Activated T-helper 1 cell treated with anti-CD3 and anti-CD28 coated beads, Interleukin-12 subunit alpha, Interleukin-12 subunit beta, Interleukin-2, Interleukin-4 antibody, amounts not matched to agents 30 ng/mL and 10 ng/mL and 1 ng/mL, durations not matched to agents 14 hours and 24 hours and 36 hours (primary cell): ENCODE data around the gene LRP6. TPM values are rescaled to one million over a fixed set of nuclear protein-coding genes. Genes with fewer than 3 reads are reported as not detected.

ENCODE experiments used
- DNase-seq: peaks from one replicate; pipeline ENCODE4 v3.0.0; 2021; ENCODE audit warnings: low spot score
- H3K27ac Mint-ChIP-seq: one replicate; pipeline ENCODE4 v1.8.0; 2021; ENCODE audit warnings: mild to moderate bottlenecking, mixed read lengths
- H3K27me3 Mint-ChIP-seq: one replicate; pipeline ENCODE4 v1.8.0; 2022; ENCODE audit warnings: mild to moderate bottlenecking, moderate library complexity, mixed read lengths; ENCODE audit not compliant: insufficient read depth
- H3K36me3 Mint-ChIP-seq: one replicate; pipeline ENCODE4 v1.8.0; 2021; ENCODE audit warnings: low read depth, mixed read lengths
- H3K4me1 Mint-ChIP-seq: one replicate; pipeline ENCODE4 v1.8.0; 2021; ENCODE audit warnings: low read depth, mixed read lengths
- H3K4me3 Mint-ChIP-seq: one replicate; pipeline ENCODE4 v1.8.0; 2021; ENCODE audit warnings: mild to moderate bottlenecking, moderate library complexity, mixed read lengths
- H3K9me3 Mint-ChIP-seq: one replicate; pipeline ENCODE4 v1.8.0; 2021; ENCODE audit warnings: mixed read lengths
- intact Hi-C: fragments of 100-400 bp; cut with micrococcal nuclease; formaldehyde crosslinking; loops from one replicate; pipeline ENCODE4 v1.15.1; 2024
- total RNA-seq: library from RNA; stranded (reverse); gene quantifications from 2 replicates; pipeline ENCODE4 v1.2.3, GENCODE V29; 2022

Gene LRP6
- total RNA-seq, 1 donor from 2014 or later, result 5.5 TPM

DNA sequence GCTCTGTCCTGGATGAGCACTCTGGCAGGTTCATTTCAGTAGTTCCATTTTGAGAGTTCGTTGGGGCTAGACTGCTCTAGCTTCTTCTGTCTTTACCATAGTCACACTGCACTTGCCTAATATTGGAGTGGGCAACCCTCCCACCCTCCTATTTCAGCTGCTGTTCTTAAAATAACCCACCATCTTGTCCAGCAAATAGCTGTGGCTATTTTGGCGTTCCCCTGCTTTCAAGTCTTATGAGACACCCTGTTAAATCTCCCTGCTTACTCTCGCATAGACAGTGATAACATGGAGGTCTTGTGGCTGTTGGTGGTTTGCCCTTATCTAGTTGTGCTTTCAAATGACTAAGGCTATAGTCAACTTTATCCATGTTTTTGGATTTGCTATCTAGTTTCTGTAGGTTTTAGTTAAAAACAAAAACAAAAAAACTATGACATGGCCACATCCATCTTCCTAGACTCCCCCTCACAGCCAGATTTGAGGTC, 65.5 kb downstream of the LRP6 start:
- no peak overlapping the region for H3K27ac Mint-ChIP-seq
- H3K9me3 Mint-ChIP-seq, result peaks cover 17% of the 10 kb centered on the region
- no peak overlapping the region for H3K4me3 Mint-ChIP-seq
- H3K4me1 Mint-ChIP-seq, result peaks cover 7% of the 10 kb centered on the region
- peaks cover 2% of the 10 kb centered on the region for H3K36me3 Mint-ChIP-seq
- H3K27me3 Mint-ChIP-seq, result peaks cover 22% of the 10 kb centered on the region
- intact Hi-C loops, result loop anchor here (1.0 kb wide), 1 partner anchor 29 kb away; no protein-coding TSS in a partner anchor
- DNase-seq, result no peak

GRCh38 chr12:12200363-12200762, 66.5 kb downstream of the LRP6 start:
- H3K4me1 Mint-ChIP-seq, result peaks cover 7% of the 10 kb centered on the region
- H3K9me3 Mint-ChIP-seq, result peaks cover 18% of the 10 kb centered on the region
- peaks cover 30% of the 10 kb centered on the region for H3K27me3 Mint-ChIP-seq
- intact Hi-C loops, result no loop called here
- no peak for DNase-seq
- H3K36me3 Mint-ChIP-seq, result peaks cover 2% of the 10 kb centered on the region
- no peak overlapping the region for H3K4me3 Mint-ChIP-seq
- H3K27ac Mint-ChIP-seq, result no peak overlapping the region

GRCh38 chr12:12198124-12198523, 68.7 kb downstream of the LRP6 start:
- no peak overlapping the region for H3K4me3 Mint-ChIP-seq
- DNase-seq, result no peak
- no peak overlapping the region for H3K27ac Mint-ChIP-seq
- intact Hi-C loops, result no loop called here
- peaks cover 7% of the 10 kb centered on the region for H3K4me1 Mint-ChIP-seq
- peaks cover 2% of the 10 kb centered on the region for H3K36me3 Mint-ChIP-seq
- H3K27me3 Mint-ChIP-seq, result peaks cover 41% of the 10 kb centered on the region
- H3K9me3 Mint-ChIP-seq, result peaks cover 18% of the 10 kb centered on the region

DNA sequence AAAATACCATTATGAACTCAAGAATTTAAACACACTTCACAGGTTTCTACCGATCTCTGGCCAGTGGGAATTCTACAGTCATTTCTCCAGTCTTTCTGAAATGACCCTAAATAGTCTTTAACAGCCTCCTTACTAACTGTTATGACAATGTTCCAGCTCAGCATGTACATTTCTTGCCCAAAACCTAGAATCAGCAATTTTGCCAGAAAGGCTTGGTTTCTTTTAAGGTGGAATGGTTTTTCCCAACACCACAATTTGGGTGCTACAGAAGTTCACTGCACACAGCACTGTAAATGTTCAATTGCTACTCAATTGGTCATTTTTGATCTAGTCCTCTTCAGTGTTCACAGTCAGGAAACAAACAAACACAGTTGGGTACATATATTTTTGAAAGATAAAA, 69.7 kb downstream of the LRP6 start:
- Mint-ChIP-seq H3K36me3 (peaks cover 2% of the 10 kb centered on the region), H3K27me3 (peaks cover 48% of the 10 kb centered on the region), H3K27ac (no peak overlapping the region), H3K4me1 (peaks cover 7% of the 10 kb centered on the region), H3K9me3 (peaks cover 18% of the 10 kb centered on the region), H3K4me3 (no peak overlapping the region)
- no peak for DNase-seq
- intact Hi-C loops, result no loop called here

- no peak for DNase-seq
- Mint-ChIP-seq H3K9me3 (peaks cover 18% of the 10 kb centered on the region), H3K27me3 (peaks cover 52% of the 10 kb centered on the region), H3K27ac (no peak overlapping the region), H3K4me1 (no peaks in the 10 kb centered on the region), H3K36me3 (peaks cover 2% of the 10 kb centered on the region), H3K4me3 (no peak overlapping the region)
- intact Hi-C loops, result no loop called here
Observed at GRCh38 chr12:12195516-12195915, 71.3 kb downstream of the LRP6 start.

- DNase-seq, result no peak
- no peak overlapping the region for H3K4me3 Mint-ChIP-seq
- intact Hi-C loops, result no loop called here
- H3K9me3 Mint-ChIP-seq, result peaks cover 18% of the 10 kb centered on the region
- peaks cover 52% of the 10 kb centered on the region for H3K27me3 Mint-ChIP-seq
- H3K27ac Mint-ChIP-seq, result no peak overlapping the region
- no peaks in the 10 kb centered on the region for H3K4me1 Mint-ChIP-seq
- H3K36me3 Mint-ChIP-seq, result peaks cover 2% of the 10 kb centered on the region
Observed at GRCh38 chr12:12195081-12195480, 71.8 kb downstream of the LRP6 start.

- Mint-ChIP-seq H3K36me3 (peaks cover 2% of the 10 kb centered on the region), H3K4me1 (no peaks in the 10 kb centered on the region), H3K27me3 (peaks cover 52% of the 10 kb centered on the region), H3K27ac (no peak overlapping the region), H3K9me3 (peaks cover 17% of the 10 kb centered on the region), H3K4me3 (no peak overlapping the region)
- no peak for DNase-seq
- intact Hi-C loops, result no loop called here
Observed at GRCh38 chr12:12194206-12194605, 72.6 kb downstream of the LRP6 start.

GRCh38 chr12:12191008-12191407, 75.8 kb downstream of the LRP6 start:
- H3K27ac Mint-ChIP-seq, result no peak overlapping the region
- intact Hi-C loops, result no loop called here
- H3K4me1 Mint-ChIP-seq, result no peaks in the 10 kb centered on the region
- no peak for DNase-seq
- no peaks in the 10 kb centered on the region for H3K9me3 Mint-ChIP-seq
- H3K27me3 Mint-ChIP-seq, result peaks cover 48% of the 10 kb centered on the region
- H3K36me3 Mint-ChIP-seq, result no peaks in the 10 kb centered on the region
- no peak overlapping the region for H3K4me3 Mint-ChIP-seq

DNA sequence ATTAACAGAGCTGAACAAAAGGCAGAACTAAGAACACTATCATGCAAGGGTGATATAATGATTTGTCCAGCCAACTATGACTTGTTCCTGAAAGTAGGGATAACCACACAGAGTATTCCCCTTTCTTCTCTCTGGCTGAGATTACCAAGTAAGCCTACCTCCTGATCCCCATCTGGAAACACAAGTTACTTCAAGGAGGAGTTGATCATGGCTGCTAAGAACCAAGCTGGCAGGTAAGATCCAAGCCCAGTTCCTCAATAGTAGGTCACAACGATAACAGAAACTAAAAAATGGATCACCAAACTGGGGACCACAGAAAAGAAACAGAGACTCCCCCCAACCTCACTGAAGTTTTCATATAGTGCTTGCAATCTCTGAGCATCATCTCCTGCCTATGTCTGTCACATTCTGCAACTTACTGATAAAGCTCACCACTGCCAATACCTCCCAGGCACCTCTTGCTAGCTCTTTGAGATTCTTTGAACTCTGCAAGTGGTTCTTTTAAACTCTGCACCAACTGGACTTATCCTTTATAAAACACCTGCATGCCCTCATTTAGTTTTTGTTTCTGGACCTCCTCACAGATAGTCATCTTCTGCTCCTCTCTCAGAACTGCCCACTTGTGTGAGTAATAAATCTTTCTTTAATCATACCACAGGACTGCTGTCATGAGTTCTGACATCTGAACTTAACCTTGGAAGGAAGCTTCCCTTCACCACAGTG, 76.6 kb downstream of the LRP6 start:
- H3K36me3 Mint-ChIP-seq, result no peaks in the 10 kb centered on the region
- intact Hi-C loops, result no loop called here
- peaks cover 40% of the 10 kb centered on the region for H3K27me3 Mint-ChIP-seq
- H3K9me3 Mint-ChIP-seq, result no peaks in the 10 kb centered on the region
- no peak overlapping the region for H3K4me3 Mint-ChIP-seq
- no peak overlapping the region for H3K27ac Mint-ChIP-seq
- DNase-seq, result no peak
- no peaks in the 10 kb centered on the region for H3K4me1 Mint-ChIP-seq

DNA sequence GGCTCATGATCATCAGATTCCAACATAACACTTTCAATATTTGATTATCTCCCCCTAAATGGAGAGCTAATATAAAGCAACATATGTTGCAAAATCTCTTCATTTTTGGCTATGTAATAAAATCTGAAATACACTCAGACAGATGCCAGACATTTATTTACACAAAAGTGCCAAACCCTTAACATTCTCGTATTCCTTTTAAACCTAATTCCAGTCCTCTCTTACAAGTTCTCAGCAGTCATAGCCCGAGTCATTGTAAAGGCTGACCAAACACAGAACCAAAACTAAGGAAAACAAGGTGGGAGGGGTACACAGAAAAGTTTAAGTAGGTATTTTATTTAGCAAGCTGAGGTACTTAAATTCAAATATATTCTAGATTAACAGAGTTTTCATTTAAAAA, 81.4 kb downstream of the LRP6 start:
- intact Hi-C loops, result no loop called here
- DNase-seq, result no peak
- Mint-ChIP-seq H3K4me3 (no peak overlapping the region), H3K9me3 (no peaks in the 10 kb centered on the region), H3K27me3 (peaks cover 34% of the 10 kb centered on the region), H3K27ac (no peak overlapping the region), H3K36me3 (no peaks in the 10 kb centered on the region), H3K4me1 (no peaks in the 10 kb centered on the region)

GRCh38 chr12:12182703-12183365, 84.0 kb downstream of the LRP6 start:
- H3K36me3 Mint-ChIP-seq, result peaks cover 2% of the 10 kb centered on the region

GRCh38 chr12:12181511-12181910, 85.3 kb downstream of the LRP6 start:
- no peak for DNase-seq
- intact Hi-C loops, result no loop called here
- H3K9me3 Mint-ChIP-seq, result no peaks in the 10 kb centered on the region
- H3K36me3 Mint-ChIP-seq, result peaks cover 2% of the 10 kb centered on the region
- H3K27ac Mint-ChIP-seq, result no peak overlapping the region
- H3K4me1 Mint-ChIP-seq, result no peaks in the 10 kb centered on the region
- no peak overlapping the region for H3K4me3 Mint-ChIP-seq
- peaks cover 41% of the 10 kb centered on the region for H3K27me3 Mint-ChIP-seq

More at GRCh38 chr12:12182703-12183365, 84.0 kb downstream of the LRP6 start:
- intact Hi-C loops, result no loop called here
- peaks cover 42% of the 10 kb centered on the region for H3K27me3 Mint-ChIP-seq
- H3K9me3 Mint-ChIP-seq, result no peaks in the 10 kb centered on the region
- no peak for DNase-seq
- no peak overlapping the region for H3K27ac Mint-ChIP-seq
- no peaks in the 10 kb centered on the region for H3K4me1 Mint-ChIP-seq
- no peak overlapping the region for H3K4me3 Mint-ChIP-seq

DNA sequence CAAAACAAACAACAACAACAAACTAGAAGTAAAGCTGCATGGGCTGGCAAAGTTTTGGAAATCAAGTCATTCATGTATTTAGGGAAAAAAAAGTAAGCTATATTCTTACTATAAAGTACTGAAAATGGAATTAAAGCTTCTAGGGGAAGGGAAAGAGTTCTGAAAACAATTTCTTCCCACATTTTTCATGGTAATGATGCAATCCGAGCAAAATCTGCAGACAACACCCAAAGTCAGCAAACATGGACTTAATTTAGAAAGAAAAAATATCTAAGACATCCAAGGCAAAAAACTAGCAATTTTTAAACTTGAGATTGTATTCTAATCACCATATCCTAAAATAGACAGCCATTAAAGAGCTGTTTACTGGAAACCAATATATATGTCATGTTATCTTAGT, 86.3 kb downstream of the LRP6 start:
- no peak overlapping the region for H3K27ac Mint-ChIP-seq
- peaks cover 49% of the 10 kb centered on the region for H3K27me3 Mint-ChIP-seq
- no peak overlapping the region for H3K4me3 Mint-ChIP-seq
- intact Hi-C loops, result no loop called here
- no peaks in the 10 kb centered on the region for H3K4me1 Mint-ChIP-seq
- H3K9me3 Mint-ChIP-seq, result no peaks in the 10 kb centered on the region
- peaks cover 2% of the 10 kb centered on the region for H3K36me3 Mint-ChIP-seq
- no peak for DNase-seq
